ENCODE measurements around the gene MRPS22.
A peak's percentile ranks its signal among the peaks of the same experiment; 100 is the strongest.

Gene MRPS22

GRCh38 chr3:139343895-139344856 is at the start of gene MRPS22:
TSS of gene MRPS22 (plus strand) at chr3:139344020. CDS start at chr3:139344027, 7 bp downstream.
- Histone ChIP-seq H2AFZ (ENCODE audit: low read depth, low read length) (peak within 1 kb of the TSS; percentile 79), H3K79me2 (ENCODE audit: insufficient read depth, low read length) (peaks cover 23% of the 10 kb centered on the region)
- TF ChIP-seq EZH2 (IDR thresholded peaks at IDR 0.05; ENCODE audit: borderline replicate concordance, low read depth, low read length, severe bottlenecking): no peak
- TF ChIP-seq CTCF (IDR thresholded peaks at IDR 0.05; ENCODE audit: borderline replicate concordance, extremely low read depth, low read length, poor library complexity, severe bottlenecking): no peak

GRCh38 chr3:139295040-139295439 is 48.8 kb upstream of the MRPS22 start:
- no peak for TF ChIP-seq EZH2 (IDR thresholded peaks at IDR 0.05; ENCODE audit: borderline replicate concordance, low read depth, low read length, severe bottlenecking)
- no peak overlapping the region for H3K4me2 ChIP-seq (ENCODE audit: insufficient read depth, low read length)
- no peaks in the 10 kb centered on the region for H3K79me2 ChIP-seq (ENCODE audit: insufficient read depth, low read length)
- no peak overlapping the region for H3K9ac ChIP-seq (ENCODE audit: low read depth, low read length)
- H3K27me3 ChIP-seq (ENCODE audit: insufficient read depth, low read length, poor library complexity): peaks cover 9% of the 10 kb centered on the region
- H3K9me3 ChIP-seq (ENCODE audit: insufficient read depth, low read length, severe bottlenecking): no peaks in the 10 kb centered on the region
- no peaks in the 10 kb centered on the region for H4K20me1 ChIP-seq (ENCODE audit: insufficient read depth, low read length)
- no peak overlapping the region for H3K4me3 ChIP-seq (ENCODE audit: low read depth in 1 of 2, low read length in 2 of 2)
- no peak for DNase-seq
- no peak for ATAC-seq (ENCODE audit: insufficient read depth, low read depth)
- no peaks in the 10 kb centered on the region for H3K36me3 ChIP-seq (ENCODE audit: insufficient read depth, low read length)
- no peaks in the 10 kb centered on the region for H3K4me1 ChIP-seq (ENCODE audit: insufficient read depth, low read length)
- no peak overlapping the region for H2AFZ ChIP-seq (ENCODE audit: low read depth, low read length)
- no peak overlapping the region for H3K27ac ChIP-seq (ENCODE audit: low read length)

More at GRCh38 chr3:139343895-139344856, at the start of gene MRPS22:
- Histone ChIP-seq H3K27me3 (ENCODE audit: insufficient read depth, low read length, poor library complexity) (no peaks in the 10 kb centered on the region), H3K4me1 (ENCODE audit: insufficient read depth, low read length) (peaks cover 24% of the 10 kb centered on the region), H3K36me3 (ENCODE audit: insufficient read depth, low read length) (peaks cover 26% of the 10 kb centered on the region), H3K27ac (ENCODE audit: low read length) (peak within 1 kb of the TSS; percentile 73), H3K9me3 (ENCODE audit: insufficient read depth, low read length, severe bottlenecking) (no peaks in the 10 kb centered on the region), H4K20me1 (ENCODE audit: insufficient read depth, low read length) (no peaks in the 10 kb centered on the region), H3K4me3 (ENCODE audit: low read depth in 1 of 2, low read length in 2 of 2) (peak within 1 kb of the TSS; percentile 53 to 80), H3K9ac (ENCODE audit: low read depth, low read length) (peak within 1 kb of the TSS; percentile 61), H3K4me2 (ENCODE audit: insufficient read depth, low read length) (peak within 1 kb of the TSS; percentile 77)
- DNase-seq (peak; percentile 87), ATAC-seq (ENCODE audit: insufficient read depth, low read depth) (peak; percentile 98)

GRCh38 chr3:139296141-139296718 is 47.6 kb upstream of the MRPS22 start:
- H3K79me2 ChIP-seq (ENCODE audit: insufficient read depth, low read length): no peaks in the 10 kb centered on the region
- H4K20me1 ChIP-seq (ENCODE audit: insufficient read depth, low read length): no peaks in the 10 kb centered on the region
- DNase-seq (no peak), ATAC-seq (ENCODE audit: insufficient read depth, low read depth) (no peak)
- peaks cover 9% of the 10 kb centered on the region for H3K27me3 ChIP-seq (ENCODE audit: insufficient read depth, low read length, poor library complexity)
- no peaks in the 10 kb centered on the region for H3K36me3 ChIP-seq (ENCODE audit: insufficient read depth, low read length)
- no peak overlapping the region for H3K4me2 ChIP-seq (ENCODE audit: insufficient read depth, low read length)
- TF ChIP-seq EZH2 (IDR thresholded peaks at IDR 0.05; ENCODE audit: borderline replicate concordance, low read depth, low read length, severe bottlenecking): no peak
- TF ChIP-seq CTCF (IDR thresholded peaks at IDR 0.05; ENCODE audit: borderline replicate concordance, extremely low read depth, low read length, poor library complexity, severe bottlenecking): no peak
- H3K9ac ChIP-seq (ENCODE audit: low read depth, low read length): no peak overlapping the region
- no peak overlapping the region for H2AFZ ChIP-seq (ENCODE audit: low read depth, low read length)
- no peaks in the 10 kb centered on the region for H3K9me3 ChIP-seq (ENCODE audit: insufficient read depth, low read length, severe bottlenecking)
- H3K4me3 ChIP-seq (ENCODE audit: low read depth in 1 of 2, low read length in 2 of 2): no peak overlapping the region
- H3K4me1 ChIP-seq (ENCODE audit: insufficient read depth, low read length): no peaks in the 10 kb centered on the region
- H3K27ac ChIP-seq (ENCODE audit: low read length): no peak overlapping the region

All from DND-41 (cell line).